Activated naive CD4-positive, alpha-beta T cell treated with Interleukin-2 at 50 U/mL for 16 hours (primary cell): ENCODE measurements around the gene FGD4.
"Not testable (repeated sequence)": the region's sequence is repeated elsewhere in the genome, so short reads cannot be mapped to it uniquely, and the experiment has no call there.

ENCODE experiments used
- DNase-seq: peaks from one replicate; pipeline ENCODE4 v3.0.0-alpha.2; 2020

The FGD4 gene

GRCh38 chr12:32496946-32497345 lies 97.6 kb downstream of the FGD4 start:
- DNase-seq: no peak

GRCh38 chr12:32497864-32498263 lies 98.5 kb downstream of the FGD4 start:
- no peak for DNase-seq

- DNase-seq: no peak
Measured at GRCh38 chr12:32499048-32499447, 99.7 kb downstream of the FGD4 start.

DNA sequence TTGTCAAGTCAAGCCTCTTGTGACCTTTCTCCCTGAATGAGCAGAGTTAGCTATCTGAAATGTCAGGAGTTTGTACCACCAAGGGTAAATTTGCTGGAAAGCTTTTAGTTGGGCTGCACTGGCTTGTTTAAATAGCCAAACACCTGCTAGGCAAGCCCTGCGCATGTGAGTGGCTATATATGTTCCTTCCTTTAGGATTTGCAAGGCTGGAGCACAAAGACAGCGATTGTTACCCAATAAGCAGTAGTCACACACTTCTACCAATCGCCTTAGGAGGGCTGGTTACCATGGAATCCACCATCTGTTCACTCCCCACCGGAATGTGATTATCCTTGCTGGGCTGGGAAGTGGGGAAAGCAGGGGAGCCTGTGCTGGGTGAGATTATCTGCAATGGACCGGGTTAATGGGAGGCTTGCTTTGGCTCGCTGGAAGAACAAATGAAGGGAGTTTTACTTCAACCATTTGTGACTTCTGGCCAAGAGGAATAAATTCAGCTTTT lies 102.5 kb downstream of the FGD4 start:
- no peak for DNase-seq

DNA sequence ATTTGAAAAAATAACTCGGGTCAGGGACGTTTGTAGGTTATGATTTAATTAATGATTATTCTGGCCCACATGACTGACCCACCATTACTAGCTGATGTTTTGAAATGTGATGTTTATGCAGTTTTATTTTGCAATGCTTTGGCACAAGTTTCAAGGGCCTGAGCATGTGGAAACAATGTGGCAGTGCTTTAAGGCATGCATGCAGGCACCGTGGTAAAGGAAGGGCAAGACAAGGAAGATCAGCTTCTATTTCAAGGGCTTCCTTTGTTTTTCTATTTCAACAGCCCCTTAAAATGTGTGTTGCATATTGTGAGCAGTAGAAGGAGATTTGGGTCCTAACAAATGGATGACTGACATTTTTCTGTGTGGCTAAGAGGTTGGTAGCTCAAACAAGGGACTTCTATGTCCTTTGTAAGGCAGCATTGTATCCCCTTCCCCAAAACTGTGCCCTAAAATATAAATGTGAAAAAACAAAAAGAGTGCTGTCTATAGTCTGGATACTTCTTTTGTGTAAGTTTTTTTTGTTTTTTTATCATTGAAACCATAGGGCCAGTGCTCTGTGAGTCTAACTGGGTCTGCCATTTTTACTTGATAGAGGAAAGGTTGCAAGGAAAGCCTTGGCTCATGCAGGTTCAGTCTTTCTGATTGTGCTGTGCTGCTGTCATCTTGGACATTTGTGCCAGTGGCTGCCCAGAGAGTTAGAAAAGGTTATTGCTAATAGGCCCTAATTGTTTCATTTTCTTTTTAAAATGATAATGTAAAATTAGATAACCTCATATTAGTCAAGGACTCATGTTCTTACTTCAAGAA lies 103.5 kb downstream of the FGD4 start:
- no peak for DNase-seq

GRCh38 chr12:32503730-32504129 lies 104.4 kb downstream of the FGD4 start:
- DNase-seq: no peak

DNA sequence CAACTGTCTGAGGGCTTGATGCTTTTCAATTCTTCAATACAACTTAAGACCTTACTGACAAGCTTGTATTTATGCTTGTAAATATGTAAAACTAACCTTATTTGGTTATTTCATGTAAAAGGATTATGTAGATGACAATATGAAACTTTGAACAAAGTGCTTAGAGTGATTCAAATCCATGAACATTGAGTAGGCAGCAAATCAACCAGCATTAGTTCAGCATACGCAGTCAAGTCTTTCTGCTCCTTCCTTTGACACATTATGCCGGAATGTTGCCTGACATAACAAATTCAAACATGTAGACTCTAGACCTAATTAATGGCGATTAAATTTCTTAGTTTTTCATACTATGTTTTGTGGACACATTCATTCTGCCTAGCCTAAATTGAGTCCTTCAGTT lies 105.2 kb downstream of the FGD4 start:
- no peak for DNase-seq

DNA sequence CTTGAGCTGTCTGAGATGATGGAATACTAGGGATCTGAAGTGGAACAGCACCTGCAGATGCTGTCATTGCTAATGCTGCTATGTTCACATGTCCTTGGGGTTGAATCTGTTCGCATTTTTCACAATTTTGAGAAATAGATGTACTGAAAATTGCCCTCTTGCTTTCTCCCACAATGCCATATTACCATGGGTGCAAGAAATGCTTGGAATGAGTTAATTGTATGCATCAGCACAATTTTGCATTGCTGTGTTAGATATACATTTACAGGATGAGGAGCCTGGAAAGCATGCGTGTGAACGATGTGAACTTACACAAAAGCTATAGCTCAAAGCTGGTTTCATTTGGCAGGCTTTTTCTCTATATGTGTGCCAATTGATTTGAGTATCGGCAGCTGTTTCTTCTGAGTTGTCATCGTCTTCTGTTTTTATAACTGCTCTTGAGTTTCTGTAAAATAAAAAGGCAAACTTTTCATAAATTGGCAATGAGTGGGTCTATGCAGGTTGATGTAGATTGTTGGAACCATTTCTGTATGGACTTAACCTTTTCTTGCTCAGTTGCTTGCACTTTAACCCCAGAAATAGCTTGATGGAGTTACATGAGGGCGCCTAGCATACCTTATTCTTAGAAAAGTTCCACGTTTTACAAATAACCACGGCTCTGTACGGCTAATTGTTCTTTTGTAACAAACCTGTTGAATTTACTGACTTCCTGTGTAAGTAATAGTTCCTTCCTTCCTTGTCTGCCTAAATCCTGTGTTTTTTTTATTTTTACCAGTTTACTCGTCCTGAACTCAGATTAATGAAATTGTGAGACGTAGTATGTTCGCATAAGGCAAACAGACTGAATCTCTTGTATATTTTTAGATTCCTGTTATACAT lies 105.9 kb downstream of the FGD4 start:
- no peak for DNase-seq

GRCh38 chr12:32507096-32507941 lies 108.0 kb downstream of the FGD4 start:
- DNase-seq: not testable (repeated sequence)

GRCh38 chr12:32507942-32508320 lies 108.6 kb downstream of the FGD4 start:
- no peak for DNase-seq

GRCh38 chr12:32508626-32509025 lies 109.3 kb downstream of the FGD4 start:
- no peak for DNase-seq

DNA sequence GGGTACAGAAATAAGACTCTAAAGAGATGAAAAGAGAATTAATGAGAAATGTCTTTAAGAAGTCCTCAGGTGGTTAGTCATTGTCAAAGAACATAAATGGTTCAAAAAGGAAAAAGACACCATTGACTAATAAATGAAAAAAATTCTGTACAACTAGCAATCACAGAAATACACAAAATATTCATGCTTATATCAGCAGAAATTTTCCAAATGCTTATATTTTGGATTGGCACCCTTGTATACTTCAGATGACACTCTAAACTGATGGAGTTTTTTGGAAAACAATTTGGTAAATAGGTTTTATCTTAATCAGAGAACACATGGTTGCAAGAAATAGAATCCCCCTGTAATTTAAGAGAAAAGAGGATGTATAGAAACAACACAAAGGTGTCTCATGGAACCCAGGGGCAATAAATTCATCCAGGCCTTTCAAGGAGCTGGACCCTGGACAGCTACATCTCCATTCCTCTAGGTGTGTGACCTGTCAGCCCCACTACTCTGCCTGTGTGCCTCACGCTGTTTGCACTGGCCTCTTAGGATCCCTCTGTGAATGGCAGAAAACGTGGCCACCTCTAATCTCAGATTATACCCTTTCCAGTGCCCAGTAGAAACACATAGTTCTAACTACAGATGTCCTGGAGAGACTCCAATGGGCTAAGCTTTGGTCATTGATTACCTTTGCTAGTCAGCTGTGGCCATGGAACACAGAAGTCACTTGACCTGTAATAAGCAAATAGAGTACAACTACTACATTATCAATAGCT lies 110.2 kb downstream of the FGD4 start:
- no peak for DNase-seq

DNA sequence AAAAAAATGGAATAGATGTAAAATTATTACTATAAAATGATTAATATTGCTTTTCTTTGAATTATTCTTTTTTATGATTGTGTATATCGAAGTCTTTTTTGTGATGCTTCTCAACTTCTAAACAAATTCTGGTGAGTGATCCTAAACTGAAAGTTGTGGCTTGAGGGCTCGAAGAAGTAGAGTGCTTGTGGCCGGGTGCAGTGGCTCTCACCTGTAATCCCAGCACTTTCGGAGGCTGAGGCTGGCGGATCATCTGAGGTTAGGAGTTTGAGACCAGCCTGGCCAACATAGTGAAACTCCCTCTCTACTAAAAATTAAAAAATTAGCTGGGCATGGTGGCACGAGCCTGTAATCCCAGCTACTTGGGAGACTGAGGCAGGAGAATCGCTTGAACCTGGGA lies 112.6 kb downstream of the FGD4 start:
- not testable (repeated sequence) for DNase-seq

- no peak for DNase-seq
Measured at GRCh38 chr12:32512379-32512778, 113.0 kb downstream of the FGD4 start.

- DNase-seq: no peak
Measured at GRCh38 chr12:32512910-32513309, 113.6 kb downstream of the FGD4 start.

GRCh38 chr12:32515137-32515873 lies 115.9 kb downstream of the FGD4 start:
- DNase-seq: no peak

GRCh38 chr12:32516230-32516629 lies 116.9 kb downstream of the FGD4 start:
- DNase-seq: no peak

DNA sequence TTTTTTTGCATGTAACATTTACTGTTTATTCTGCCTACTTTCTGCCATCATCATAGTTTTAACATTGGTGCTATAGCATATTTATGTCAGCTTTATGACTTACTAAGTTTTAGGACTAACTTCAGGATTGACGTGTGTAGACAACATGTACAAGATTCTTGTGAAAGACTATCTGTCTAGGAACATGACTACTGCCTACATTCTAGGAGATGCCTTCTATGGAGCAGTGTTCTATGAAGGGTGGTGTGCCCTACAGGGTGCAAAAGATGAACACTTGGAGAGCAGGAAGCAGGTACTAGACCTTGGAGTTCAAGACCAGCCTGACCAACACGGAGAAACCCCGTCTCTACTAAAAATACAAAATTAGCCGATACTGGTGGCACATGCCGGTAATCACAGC lies 118.6 kb downstream of the FGD4 start:
- no peak for DNase-seq

- DNase-seq: no peak
Measured at GRCh38 chr12:32519047-32519446, 119.7 kb downstream of the FGD4 start.

- DNase-seq: no peak
Measured at GRCh38 chr12:32522331-32523221, 123.2 kb downstream of the FGD4 start.
